K562 (cell line): ENCODE measurements around the gene ADAM33. TPM values are rescaled to one million over a fixed set of nuclear protein-coding genes. Genes with fewer than 3 reads are reported as not detected.
A peak's percentile ranks its signal among the peaks of the same experiment; 100 is the strongest.

Experiments
- ATAC-seq: fragments of 200-7000 bp; cut with Tn5 transposase; 3 replicates; pipeline ENCODE4 v1.9.1; 2020; ENCODE audit warnings: moderate library complexity
- BruUV-seq: library from RNA; stranded (reverse); fragments of 400-500 nt; replicated peaks from 2 replicates; lab custom pipeline; 2021; lab: Mats Ljungman, UMichigan
- CTCF ChIA-PET: fragments of 300-600 bp; formaldehyde crosslinking; extraction: SDS; loops from one replicate; lab custom pipeline; 2021; ENCODE audit warnings: low intra/inter-chr PET ratio; lab: Yijun Ruan, JAX
- POLR2A ChIA-PET: fragments of 300-600, 350-650 bp; sonication (Branson Sonifier 250); formaldehyde crosslinking; extraction: SDS; loops from one replicate; lab custom pipeline; 2021; ENCODE audit warnings: antibody characterized with exemption, inconsistent platforms; lab: Yijun Ruan, JAX
- DNase-seq, 4 experiments: peaks; one replicate each; pipeline versions ENCODE4 v3.0.0 to v3.0.0-alpha.2; 2011 to 2018; ENCODE audit warnings: low spot score in 3 of 4, mixed read lengths in 3 of 4; ENCODE audit errors: extremely low read depth in 1 of 4
- FAIRE-seq: peaks from 2 replicates; lab custom pipeline; 2011; peaks lifted over from hg19 to GRCh38; lab: Jason Lieb, UNC
- H2AFZ ChIP-seq: 2 replicates; pipeline ENCODE4 v1.6.0; 2011; ENCODE audit warnings: low read depth, low read length, control low read depth, inconsistent platforms
- H3K27ac ChIP-seq: fragments of 200-600 bp; 3 replicates; pipeline ENCODE4 v1.8.0; 2011; ENCODE audit warnings: low read depth, mild to moderate bottlenecking, control low read depth, inconsistent platforms, low read length, moderate library complexity, mixed read lengths; ENCODE audit errors: extremely low read depth
- H3K27me3 ChIP-seq, 2 experiments: fragments of 300-600 bp in 1 of 2; 2 replicates in 1 of 2; 3 replicates in 1 of 2; pipeline versions ENCODE4 v1.6.0 to v1.8.0; 2011; ENCODE audit warnings: inconsistent platforms in 2 of 2, low read length in 2 of 2, mild to moderate bottlenecking in 1 of 2, mixed read lengths in 1 of 2, moderate library complexity in 1 of 2; ENCODE audit not compliant: control insufficient read depth in 2 of 2, insufficient read depth in 2 of 2
- H3K36me3 ChIP-seq: fragments of 300-600 bp; 3 replicates; pipeline ENCODE4 v1.8.0; 2011; ENCODE audit warnings: mild to moderate bottlenecking, low read length, inconsistent platforms; ENCODE audit not compliant: control insufficient read depth, insufficient read depth
- H3K4me1 ChIP-seq, 2 experiments: fragments of 200-600 bp in 1 of 2; replicated peaks in 1 of 2; 2 replicates in 1 of 2; 3 replicates in 1 of 2; pipeline versions ENCODE4 v1.5.1 to v1.8.0; 2011; ENCODE audit warnings: inconsistent platforms in 2 of 2, low read length in 2 of 2, mild to moderate bottlenecking in 1 of 2, mixed read lengths in 1 of 2, moderate library complexity in 1 of 2; ENCODE audit not compliant: control insufficient read depth in 2 of 2, insufficient read depth in 2 of 2
- H3K4me2 ChIP-seq: 2 replicates; pipeline ENCODE4 v1.6.1; 2011; ENCODE audit warnings: low read length, control low read depth, inconsistent platforms, mixed read lengths; ENCODE audit not compliant: insufficient read depth
- H3K4me3 ChIP-seq: fragments of 200-600 bp; sonication (generic), shearing (Covaris generic); 2 replicates; pipeline ENCODE4 v1.5.1; 2016; ENCODE audit warnings: control low read depth, inconsistent platforms
- H3K79me2 ChIP-seq: fragments of 200-600 bp; 3 replicates; pipeline ENCODE4 v1.8.0; 2011; ENCODE audit warnings: low read length, inconsistent platforms; ENCODE audit not compliant: control insufficient read depth, insufficient read depth
- H3K9ac ChIP-seq, 2 experiments: 2 replicates each; pipeline versions ENCODE4 v1.6.0 to v1.6.1; 2011; ENCODE audit warnings: low read depth in 2 of 2, low read length in 2 of 2, control low read depth in 1 of 2, inconsistent platforms in 1 of 2, mild to moderate bottlenecking in 1 of 2, mixed read lengths in 1 of 2; ENCODE audit not compliant: insufficient read depth in 1 of 2
- H3K9me1 ChIP-seq: one replicate; pipeline ENCODE4 v1.6.0; 2011; ENCODE audit warnings: inconsistent platforms, mild to moderate bottlenecking, low read length, moderate library complexity; ENCODE audit not compliant: control insufficient read depth, insufficient read depth
- H3K9me3 ChIP-seq: replicated peaks from 2 replicates; pipeline ENCODE4 v1.5.1; 2011; ENCODE audit warnings: low read depth, low read length, inconsistent platforms; ENCODE audit not compliant: control insufficient read depth, insufficient read depth
- H4K20me1 ChIP-seq: replicated peaks from 2 replicates; pipeline ENCODE4 v1.6.1; 2011; ENCODE audit warnings: low read length, inconsistent platforms, mixed read lengths; ENCODE audit not compliant: control insufficient read depth, insufficient read depth
- CHD2 ChIP-seq: IDR thresholded peaks from 2 replicates; pipeline ENCODE4 v1.6.1; 2011; ENCODE audit warnings: low read depth, low read length
- GTF2B ChIP-seq: IDR thresholded peaks from 2 replicates; pipeline ENCODE4 v1.6.1; 2011; ENCODE audit not compliant: insufficient read length; ENCODE audit errors: extremely low read depth
- GTF2E2 ChIP-seq: fragments of 200-800 bp; sonication (Bioruptor generic); IDR thresholded peaks from 2 replicates; pipeline ENCODE4 v1.6.1; 2016; ENCODE audit warnings: missing genetic modification characterization, missing compliant biosample characterization
- HDAC2 ChIP-seq: fragments of 450-650 bp; IDR thresholded peaks from 2 replicates; pipeline ENCODE4 v1.6.1; 2016; ENCODE audit warnings: mild to moderate bottlenecking
- IRF1 ChIP-seq: sonication (generic); formaldehyde crosslinking; IDR thresholded peaks from 2 replicates; pipeline ENCODE4 v1.8.0; 2022; ENCODE audit warnings: missing genetic modification reagents, mild to moderate bottlenecking, borderline replicate concordance
- MAFF ChIP-seq: IDR thresholded peaks from 2 replicates; pipeline ENCODE4 v1.6.1; 2012; ENCODE audit warnings: low read length, improper control_type of control experiment
- PCBP2 ChIP-seq: fragments of 200-400 bp; formaldehyde crosslinking; IDR thresholded peaks from 2 replicates; pipeline ENCODE4 v1.6.1; 2018; ENCODE audit warnings: low read length, low read depth, mild to moderate bottlenecking, moderate library complexity; ENCODE audit not compliant: poor library complexity, severe bottlenecking
- SMARCA5 ChIP-seq: fragments of 450-650 bp; IDR thresholded peaks from 2 replicates; pipeline ENCODE4 v1.6.1; 2016
- THRB ChIP-seq: fragments of 450-650 bp; formaldehyde crosslinking; conservative IDR thresholded peaks from 2 replicates; pipeline ENCODE4 v1.4.0; 2022; ENCODE audit warnings: mild to moderate bottlenecking, missing genetic modification characterization
- TOE1 ChIP-seq, 2 experiments: fragments of 450-650 bp in 1 of 2; sonication (generic) in 1 of 2; formaldehyde crosslinking in 1 of 2; IDR thresholded peaks; 2 replicates each; pipeline versions ENCODE4 v1.7.1 to v1.8.0; 2016 to 2022; ENCODE audit warnings: borderline replicate concordance in 2 of 2, mild to moderate bottlenecking in 2 of 2, antibody characterized with exemption in 1 of 2, inconsistent platforms in 1 of 2, low read depth in 1 of 2, missing genetic modification reagents in 1 of 2, moderate library complexity in 1 of 2
- VEZF1 ChIP-seq: fragments of 200-800 bp; sonication (Bioruptor generic); IDR thresholded peaks from 2 replicates; pipeline ENCODE4 v1.6.1; 2017; ENCODE audit warnings: missing genetic modification characterization, missing compliant biosample characterization
- ZBTB5 ChIP-seq: fragments of 450-650 bp; IDR thresholded peaks from 2 replicates; pipeline ENCODE4 v1.6.1; 2017; ENCODE audit warnings: antibody characterized with exemption
- ZNF280A ChIP-seq: fragments of 450-650 bp; IDR thresholded peaks from 2 replicates; pipeline ENCODE4 v1.6.1; 2018; ENCODE audit warnings: mild to moderate bottlenecking, low read depth; ENCODE audit not compliant: partially characterized antibody
- WGBS: fragments of 100-300 bp; shearing (Covaris generic); methylation state at CpG from one replicate; pipeline ENCODE4 v1.1.6; 2016; ENCODE audit warnings: low coverage, mixed read lengths; ENCODE audit not compliant: insufficient coverage; ENCODE audit errors: missing lambda C conversion rate; 5-methylcytosine and 5-hydroxymethylcytosine counted together
- in situ Hi-C: fragments of 300-500 bp; cut with MboI; formaldehyde crosslinking; loops from 4 replicates; pipeline ENCODE4 v1.15.0; 2018; ENCODE audit warnings: inconsistent platforms, mixed read lengths
- intact Hi-C: fragments of 100-400 bp; cut with micrococcal nuclease; formaldehyde crosslinking; loops from 2 replicates; pipeline ENCODE4 v1.14.2; 2022
- polyA plus RNA-seq, 8 experiments: library from polyadenylated mRNA; depleted of rRNA in 4 of 8; stranded (reverse) in 5 of 8; unstranded in 3 of 8; fragments of >200 nt; fragmentation: Nextera tagmentation in 2 of 8; fragmentation: Illumina TruSeq in 1 of 8; extraction: Ambion mirVana in 2 of 8; extraction: Trizol in 1 of 8; gene quantifications; 2 replicates each; pipeline versions ENCODE4 v1.2.1 to v1.2.3, GENCODE V29; 2011 to 2014; ENCODE audit warnings: inconsistent platforms in 1 of 8, missing spikeins in 1 of 8
- total RNA-seq, 7 experiments: library from RNA; depleted of rRNA in 6 of 7; stranded (reverse); fragments of >200 nt in 6 of 7; fragmentation: Illumina TruSeq in 2 of 7; extraction: Trizol in 2 of 7; gene quantifications; 2 replicates each; pipeline versions ENCODE4 v1.2.1 to v1.2.3, GENCODE V29; 2011 to 2021; ENCODE audit warnings: low replicate concordance in 1 of 7

Gene ADAM33
- total and polyA plus RNA-seq, 9 of the 15 experiments (the other 6 are each of a cell fraction or from before 2014, with no cell fraction given) = not detected

GRCh38 chr20:3686421-3686820, 4.6 kb upstream of the ADAM33 start (continued):
- TF ChIP-seq VEZF1 (CRISPR knock-in tag) (no peak), GTF2B (no peak), ZNF280A (no peak), THRB (CRISPR knock-in tag) (no peak)

GRCh38 chr20:3685341-3685740, 3.5 kb upstream of the ADAM33 start:
- H3K4me2 ChIP-seq = no peak overlapping the region
- no peaks in the 10 kb centered on the region for H3K79me2 ChIP-seq
- no peak overlapping the region for H3K9ac ChIP-seq
- H4K20me1 ChIP-seq = no peaks in the 10 kb centered on the region
- CTCF ChIA-PET = no interaction called here
- no peaks in the 10 kb centered on the region for H3K9me3 ChIP-seq
- H3K4me1 ChIP-seq = peaks cover 0 to 23% of the 10 kb centered on the region in 2 experiments; a peak in 3 of 5 replicates
- peak overlapping the region; percentile 45 for H2AFZ ChIP-seq
- H3K36me3 ChIP-seq = no peaks in the 10 kb centered on the region
- POLR2A ChIA-PET = interaction anchor here (0.6 to 0.8 kb wide), 2 partner anchors 19 to 25 kb away, joined by 3 to 4 read pairs; no protein-coding TSS in a partner anchor
- H3K4me3 ChIP-seq = no peak overlapping the region
- intact Hi-C loops (no loop called here), in situ Hi-C loops (no loop called here)
- H3K27ac ChIP-seq = no peak overlapping the region
- peaks cover 0 to 5% of the 10 kb centered on the region in 2 experiments; a peak in 2 of 5 replicates for H3K27me3 ChIP-seq
- DNase-seq = no peak
- 9% methylated on average over 7 of the region's 7 CpGs for WGBS
- no peaks in the 10 kb centered on the region for H3K9me1 ChIP-seq
- no TSS peak for BruUV-seq
- ATAC-seq = no peak
- no peak for FAIRE-seq
- no peak for TF ChIP-seq SMARCA5
- TF ChIP-seq MAFF = no peak
- no peak for TF ChIP-seq PCBP2
- no peak for TF ChIP-seq CHD2
- no peak for TF ChIP-seq IRF1 (CRISPR knock-in tag)
- TF ChIP-seq ZBTB5 = no peak
- no peak for TF ChIP-seq GTF2E2 (tag)
- no peak for TF ChIP-seq HDAC2
- TF ChIP-seq TOE1 (IDR thresholded peaks at IDR 0.05; ENCODE audit: borderline replicate concordance) = no peak
- no peak for TF ChIP-seq TOE1 (CRISPR knock-in tag; IDR thresholded peaks at IDR 0.05; ENCODE audit: borderline replicate concordance, low read depth)
